LNCAP (cell line): ENCODE measurements around the gene TCEA3.

ENCODE experiments used
- TF ChIP-seq, protein P1 (sequence below): fragments of 450-650 bp; IDR thresholded peaks from 2 replicates; pipeline ENCODE4 v1.5.1; 2017; ENCODE audit warnings: mild to moderate bottlenecking

TCEA3 gene

GRCh38 chr1:23466423-23466989 lies 42.0 kb upstream of the TCEA3 start:
- TF ChIP-seq, protein P1, sequence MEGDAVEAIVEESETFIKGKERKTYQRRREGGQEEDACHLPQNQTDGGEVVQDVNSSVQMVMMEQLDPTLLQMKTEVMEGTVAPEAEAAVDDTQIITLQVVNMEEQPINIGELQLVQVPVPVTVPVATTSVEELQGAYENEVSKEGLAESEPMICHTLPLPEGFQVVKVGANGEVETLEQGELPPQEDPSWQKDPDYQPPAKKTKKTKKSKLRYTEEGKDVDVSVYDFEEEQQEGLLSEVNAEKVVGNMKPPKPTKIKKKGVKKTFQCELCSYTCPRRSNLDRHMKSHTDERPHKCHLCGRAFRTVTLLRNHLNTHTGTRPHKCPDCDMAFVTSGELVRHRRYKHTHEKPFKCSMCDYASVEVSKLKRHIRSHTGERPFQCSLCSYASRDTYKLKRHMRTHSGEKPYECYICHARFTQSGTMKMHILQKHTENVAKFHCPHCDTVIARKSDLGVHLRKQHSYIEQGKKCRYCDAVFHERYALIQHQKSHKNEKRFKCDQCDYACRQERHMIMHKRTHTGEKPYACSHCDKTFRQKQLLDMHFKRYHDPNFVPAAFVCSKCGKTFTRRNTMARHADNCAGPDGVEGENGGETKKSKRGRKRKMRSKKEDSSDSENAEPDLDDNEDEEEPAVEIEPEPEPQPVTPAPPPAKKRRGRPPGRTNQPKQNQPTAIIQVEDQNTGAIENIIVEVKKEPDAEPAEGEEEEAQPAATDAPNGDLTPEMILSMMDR: no peak

DNA sequence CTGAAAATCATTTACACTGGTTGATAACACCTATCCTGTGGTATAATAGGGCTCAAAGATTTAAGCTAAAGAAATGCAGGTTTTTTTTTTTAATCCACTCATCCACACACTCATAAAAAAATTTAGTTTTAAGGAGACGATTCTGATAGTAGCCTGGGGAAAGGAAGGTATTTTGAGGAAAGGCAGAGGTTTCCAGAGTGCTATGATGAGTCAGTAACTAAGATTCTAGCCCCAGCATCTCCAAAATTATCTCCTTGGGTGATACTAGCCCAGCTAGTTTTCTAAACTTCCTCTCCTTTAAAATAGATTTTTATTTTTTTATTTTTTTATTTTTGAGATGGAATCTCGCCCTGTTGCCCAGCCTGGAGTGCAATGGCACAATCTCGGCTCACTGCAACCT lies 38.7 kb upstream of the TCEA3 start:
- TF ChIP-seq, protein P1: no peak

DNA sequence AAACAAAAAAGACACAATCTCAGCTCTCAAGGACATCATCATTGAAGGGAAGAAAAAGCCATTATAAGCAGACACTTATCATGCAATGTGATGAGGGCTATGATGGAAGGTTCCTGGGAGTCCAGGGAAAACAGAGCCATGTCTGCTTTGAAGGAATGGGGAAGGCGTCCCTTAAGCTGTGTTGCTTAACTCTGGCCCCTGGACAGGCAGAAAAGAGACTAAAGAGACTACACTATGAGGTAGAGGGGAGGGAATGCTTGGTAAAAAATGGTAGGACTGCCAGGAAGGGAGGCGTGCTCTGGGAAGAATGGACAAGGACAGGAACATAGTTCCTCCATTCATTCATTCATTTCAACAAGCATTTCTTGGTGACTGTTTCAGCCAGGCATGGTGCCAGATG lies 38.2 kb upstream of the TCEA3 start:
- TF ChIP-seq, protein P1: no peak

DNA sequence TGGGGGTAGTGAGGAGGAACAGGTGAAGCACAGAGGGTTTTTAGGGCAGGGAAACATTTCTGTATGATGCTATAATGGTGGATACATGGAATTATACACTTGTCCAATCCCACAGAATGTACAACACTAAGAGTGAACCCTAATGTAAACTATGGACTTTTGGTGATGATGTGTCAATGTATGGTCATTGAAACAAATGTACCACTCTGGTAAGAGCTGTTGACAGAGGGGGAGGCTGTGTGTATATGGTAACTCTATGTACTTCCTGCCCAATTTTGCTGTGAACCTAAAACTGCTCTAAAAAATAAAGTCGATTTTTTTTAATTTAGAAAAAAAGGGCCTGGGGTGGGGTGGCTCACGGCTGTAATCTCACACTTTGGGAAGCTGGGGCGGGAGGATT lies 36.5 kb upstream of the TCEA3 start:
- TF ChIP-seq, protein P1: no peak

DNA sequence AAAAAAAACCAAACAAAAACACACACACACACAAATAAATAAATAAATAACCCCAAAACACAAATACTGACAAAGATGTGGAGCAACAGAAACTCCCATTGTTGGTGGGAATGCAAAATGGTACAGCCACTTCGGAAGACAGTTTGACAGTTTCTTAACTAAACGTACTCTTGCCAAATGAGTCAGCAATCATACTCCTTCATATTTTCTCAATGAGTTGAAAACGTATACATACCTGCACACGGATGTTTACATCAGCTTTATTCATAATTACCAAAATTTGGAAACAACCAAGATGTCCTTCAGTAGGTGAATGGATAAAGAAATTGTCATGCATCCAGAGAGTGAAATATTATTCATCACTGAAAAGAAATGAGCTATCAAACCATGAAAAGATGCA lies 36.0 kb upstream of the TCEA3 start:
- TF ChIP-seq, protein P1: no peak

- TF ChIP-seq, protein P1: no peak
Measured at GRCh38 chr1:23459338-23459757, 34.8 kb upstream of the TCEA3 start.

- TF ChIP-seq, protein P1: no peak
Measured at GRCh38 chr1:23456226-23456625, 31.7 kb upstream of the TCEA3 start.

DNA sequence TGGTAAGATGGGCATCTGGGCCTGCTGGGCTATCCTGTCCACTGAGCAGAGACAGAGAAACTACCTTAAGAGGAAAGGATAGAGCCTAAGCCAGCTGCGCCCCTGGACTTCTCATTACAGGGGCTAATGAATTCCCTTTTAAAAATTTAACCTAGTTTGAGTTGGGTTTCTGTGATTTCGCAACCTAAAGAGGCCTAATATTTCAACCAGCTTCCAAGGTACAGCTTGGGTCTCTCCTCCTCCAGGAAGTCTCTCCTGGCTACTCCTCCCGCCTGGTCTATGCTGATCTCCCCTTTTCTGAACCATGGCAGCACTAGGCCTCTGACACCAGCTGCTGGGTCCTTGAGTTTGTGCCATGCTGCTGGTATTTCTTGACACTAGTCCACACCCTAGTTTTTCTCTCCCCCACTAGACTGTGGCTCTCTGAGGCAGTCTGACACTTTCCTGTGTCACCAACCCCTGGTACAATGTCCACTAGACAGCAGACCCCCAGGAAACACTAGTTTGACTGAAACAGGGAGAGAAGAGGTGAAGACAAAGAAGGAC lies 29.0 kb upstream of the TCEA3 start:
- TF ChIP-seq, protein P1: no peak
